GM12878 (cell line): ENCODE measurements around the gene B4GALT3. TPM values are rescaled to one million over a fixed set of nuclear protein-coding genes. Genes with fewer than 3 reads are reported as not detected.

Source experiments
- ATAC-seq: fragments of 200-7000 bp; cut with Tn5 transposase; 3 replicates; pipeline ENCODE4 v1.9.1; 2020; ENCODE audit warnings: mild to moderate bottlenecking, moderate library complexity
- BruUV-seq: library from RNA; stranded (reverse); fragments of 400-500 nt; replicated peaks from 2 replicates; lab custom pipeline; 2021; lab: Mats Ljungman, UMichigan
- CTCF ChIA-PET: fragments of 300-600 bp; sonication (Branson Sonifier 250); formaldehyde crosslinking; extraction: SDS; loops from one replicate; lab custom pipeline; 2021; ENCODE audit warnings: inconsistent platforms; lab: Yijun Ruan, JAX
- POLR2A ChIA-PET: fragments of 350-600 bp; formaldehyde crosslinking; extraction: SDS; loops from one replicate; lab custom pipeline; 2021; ENCODE audit warnings: inconsistent platforms; lab: Charles Lee
- RAD21 ChIA-PET: fragments of 300-600 bp; sonication (Branson Sonifier 250); formaldehyde crosslinking; loops from one replicate; lab custom pipeline; 2023; ENCODE audit warnings: antibody characterized with exemption; ENCODE audit not compliant: unreplicated experiment; lab: Charles Lee
- SMC1A ChIA-PET: fragments of 300-600 bp; sonication (Branson Sonifier 250); formaldehyde crosslinking; loops from one replicate; lab custom pipeline; 2023; ENCODE audit not compliant: unreplicated experiment, uncharacterized antibody; lab: Charles Lee
- DNase-seq: peaks from one replicate; pipeline ENCODE4 v3.0.0-alpha.2; 2011; ENCODE audit warnings: low read depth, low spot score
- FAIRE-seq: peaks from 3 replicates; lab custom pipeline; 2011; peaks lifted over from hg19 to GRCh38; lab: Jason Lieb, UNC
- H2AFZ ChIP-seq: 2 replicates; pipeline ENCODE4 v1.6.0; 2011; ENCODE audit warnings: low read depth, low read length, control low read depth; ENCODE audit not compliant: control insufficient read depth
- H3K27ac ChIP-seq: 2 replicates; pipeline ENCODE4 v1.5.1; 2011; ENCODE audit warnings: control low read depth; ENCODE audit not compliant: control insufficient read depth, insufficient read depth
- H3K27me3 ChIP-seq, 2 experiments: replicated peaks in 1 of 2; 2 replicates each; pipeline versions ENCODE4 v1.6.0 to v1.6.1; 2011; ENCODE audit warnings: low read length in 1 of 2; ENCODE audit not compliant: control insufficient read depth in 2 of 2, insufficient read depth in 2 of 2
- H3K36me3 ChIP-seq, 2 experiments: 2 replicates each; pipeline ENCODE4 v1.5.1; 2011; ENCODE audit warnings: low read length in 1 of 2; ENCODE audit not compliant: control insufficient read depth in 2 of 2, insufficient read depth in 2 of 2
- H3K4me1 ChIP-seq: 2 replicates; pipeline ENCODE4 v1.6.1; 2011; ENCODE audit warnings: mild to moderate bottlenecking, low read length, moderate library complexity, mixed read lengths; ENCODE audit not compliant: control insufficient read depth, insufficient read depth
- H3K4me2 ChIP-seq: 2 replicates; pipeline ENCODE4 v1.6.0; 2011; ENCODE audit warnings: control low read depth; ENCODE audit not compliant: control insufficient read depth, insufficient read depth
- H3K4me3 ChIP-seq: fragments of 200-600 bp; sonication (generic); 2 replicates; pipeline ENCODE4 v1.5.1; 2016
- H3K79me2 ChIP-seq: 2 replicates; pipeline ENCODE4 v1.6.0; 2011; ENCODE audit warnings: low read length; ENCODE audit not compliant: control insufficient read depth, insufficient read depth
- H3K9ac ChIP-seq: 2 replicates; pipeline ENCODE4 v1.8.0; 2011; ENCODE audit warnings: low read length, control low read depth, mixed read lengths; ENCODE audit not compliant: control insufficient read depth, insufficient read depth
- H3K9me3 ChIP-seq: replicated peaks from 3 replicates; pipeline ENCODE4 v1.5.1; 2011; ENCODE audit warnings: mild to moderate bottlenecking, low read length; ENCODE audit not compliant: control insufficient read depth, insufficient read depth
- H4K20me1 ChIP-seq: 2 replicates; pipeline ENCODE4 v1.6.0; 2011; ENCODE audit not compliant: control insufficient read depth, insufficient read depth
- CTCF ChIP-seq, 3 experiments: IDR thresholded peaks in 2 of 3; conservative IDR thresholded peaks in 1 of 3; 2 replicates each; pipeline ENCODE4 v1.5.1; 2011; ENCODE audit warnings: low read depth in 3 of 3, low read length in 3 of 3, mild to moderate bottlenecking in 3 of 3, control low read depth in 2 of 3, moderate library complexity in 2 of 3, inconsistent platforms in 1 of 3, mixed read lengths in 1 of 3; ENCODE audit not compliant: control insufficient read depth in 2 of 3, insufficient read depth in 1 of 3; ENCODE audit errors: extremely low read depth in 1 of 3
- EGR1 ChIP-seq, 2 experiments: IDR thresholded peaks; 1 replicate in 1 of 2; 2 replicates in 1 of 2; pipeline ENCODE4 v1.6.1; 2011 to 2012; ENCODE audit warnings: low read depth in 2 of 2, low read length in 2 of 2, borderline replicate concordance in 1 of 2, mild to moderate bottlenecking in 1 of 2, moderate library complexity in 1 of 2
- EP300 ChIP-seq, 2 experiments: fragments of 150-350 bp in 1 of 2; IDR thresholded peaks; 2 replicates each; pipeline ENCODE4 v1.6.1; 2011 to 2012; ENCODE audit warnings: low read depth in 2 of 2, low read length in 2 of 2, borderline replicate concordance in 1 of 2, improper control_type of control experiment in 1 of 2, inconsistent platforms in 1 of 2; ENCODE audit not compliant: control insufficient read depth in 1 of 2
- RB1 ChIP-seq: fragments of 450-650 bp; formaldehyde crosslinking; IDR thresholded peaks from 2 replicates; pipeline ENCODE4 v1.6.1; 2017; ENCODE audit warnings: mild to moderate bottlenecking, borderline replicate concordance
- SMAD1 ChIP-seq: fragments of 450-650 bp; IDR thresholded peaks from 2 replicates; pipeline ENCODE4 v1.6.1; 2018; ENCODE audit warnings: mild to moderate bottlenecking, low read depth; ENCODE audit not compliant: partially characterized antibody
- SP1 ChIP-seq: IDR thresholded peaks from one replicate; pipeline ENCODE4 v1.6.1; 2011; ENCODE audit warnings: low read depth, low read length
- TARDBP ChIP-seq: IDR thresholded peaks from 2 replicates; pipeline ENCODE4 v1.6.1; 2016; ENCODE audit warnings: borderline replicate concordance
- TBL1XR1 ChIP-seq: IDR thresholded peaks from 2 replicates; pipeline ENCODE4 v1.6.1; 2012; ENCODE audit warnings: low read depth, low read length, improper control_type of control experiment
- ZNF24 ChIP-seq: fragments of 450-650 bp; IDR thresholded peaks from 2 replicates; pipeline ENCODE4 v1.6.1; 2017; ENCODE audit warnings: antibody characterized with exemption, mild to moderate bottlenecking
- ZNF384 ChIP-seq: IDR thresholded peaks from 2 replicates; pipeline ENCODE4 v1.6.1; 2012; ENCODE audit warnings: low read depth, mild to moderate bottlenecking, low read length, improper control_type of control experiment, borderline replicate concordance
- WGBS: methylation state at CpG from one replicate; pipeline ENCODE4 v1.1.6; 2016; ENCODE audit warnings: low lambda C conversion rate; ENCODE audit not compliant: insufficient replicate concordance, insufficient coverage; ENCODE audit errors: missing lambda C conversion rate; 5-methylcytosine and 5-hydroxymethylcytosine counted together
- in situ Hi-C: fragments of 300-500 bp; cut with MboI; formaldehyde crosslinking; loops from 9 replicates; pipeline ENCODE4 v1.14.3; 2018; ENCODE audit warnings: mixed read lengths
- intact Hi-C: fragments of 100-400 bp; cut with micrococcal nuclease; formaldehyde crosslinking; loops from one replicate; pipeline ENCODE4 v1.14.2; 2022; ENCODE audit not compliant: unreplicated experiment
- polyA plus RNA-seq, 11 experiments: library from polyadenylated mRNA; depleted of rRNA in 4 of 11; unstranded in 6 of 11; stranded (reverse) in 5 of 11; fragments of >200 nt; fragmentation: Nextera tagmentation in 4 of 11; fragmentation: Illumina TruSeq in 1 of 11; extraction: Ambion mirVana in 4 of 11; extraction: Trizol in 1 of 11; gene quantifications; 1 replicate in 1 of 11; 2 replicates in 10 of 11; pipeline versions ENCODE4 v1.2.1 to v1.2.3, GENCODE V29; 2011 to 2016; ENCODE audit warnings: inconsistent platforms in 2 of 11, missing spikeins in 2 of 11, low read depth in 1 of 11
- total RNA-seq, 4 experiments: library from RNA; depleted of rRNA in 3 of 4; stranded (reverse); fragments of >200 nt in 3 of 4; fragmentation: Illumina TruSeq in 1 of 4; extraction: Trizol in 1 of 4; gene quantifications; 2 replicates each; pipeline versions ENCODE4 v1.2.1 to v1.2.3, GENCODE V29; 2013 to 2021

B4GALT3 gene
- total and polyA plus RNA-seq, 10 of the 15 experiments (the other 5 are each of a cell fraction or from before 2014, with no cell fraction given), result 27.1 to 58.9 (median 42.6) TPM

GRCh38 chr1:161188381-161188780, 11.1 kb upstream of the B4GALT3 start:
- in situ Hi-C loops, result no loop called here
- TF ChIP-seq ZNF384 (no peak), EP300 (IDR thresholded peaks at IDR 0.05; ENCODE audit: borderline replicate concordance in 1 of 2, control insufficient read depth in 1 of 2, low read depth in 2 of 2, low read length in 2 of 2) (no peak), SMAD1 (no peak), SP1 (no peak), RB1 (no peak), EGR1 (IDR thresholded peaks at IDR 0.05; ENCODE audit: borderline replicate concordance in 1 of 2, low read depth in 2 of 2, low read length in 2 of 2) (no peak), CTCF (IDR thresholded peaks at IDR 0.05 in 2 of 3, conservative IDR thresholded peaks at IDR 0.05 in 1 of 3; ENCODE audit: control insufficient read depth in 2 of 3, extremely low read depth in 1 of 3, insufficient read depth in 1 of 3, low read depth in 3 of 3, low read length in 3 of 3) (no peak), TARDBP (no peak), ZNF24 (no peak), TBL1XR1 (no peak)
- no peaks in the 10 kb centered on the region for H3K36me3 ChIP-seq
- ChIA-PET CTCF (interaction anchor here (0.6 to 4.5 kb wide), 3 partner anchors 23 to 194 kb away, joined by 3 to 30 read pairs (median 4); partner anchors contain the start of genes PPOX and TOMM40L), POLR2A (no interaction called here), SMC1A (interaction anchor here (1.1 to 1.8 kb wide), 2 partner anchors 14 to 22 kb away, joined by 3 to 4 read pairs; partner anchors contain the start of genes NDUFS2 and PPOX), RAD21 (interaction anchor here (0.7 to 7.2 kb wide), 2 partner anchors 35 to 37 kb away, joined by 3 to 55 read pairs; partner anchors contain the start of genes APOA2 and TOMM40L)
- H3K9ac ChIP-seq, result no peak overlapping the region
- H3K4me1 ChIP-seq, result peaks cover 37% of the 10 kb centered on the region
- H3K9me3 ChIP-seq, result no peaks in the 10 kb centered on the region
- no peak for ATAC-seq
- no peak overlapping the region for H3K4me2 ChIP-seq
- 69% methylated on average over 6 of the region's 6 CpGs for WGBS
- no peak overlapping the region for H3K27ac ChIP-seq
- H3K27me3 ChIP-seq, result no peaks in the 10 kb centered on the region
- BruUV-seq, result no TSS peak
- no peak for DNase-seq
- intact Hi-C loops, result no loop called here
- H4K20me1 ChIP-seq, result no peaks in the 10 kb centered on the region
- H3K4me3 ChIP-seq, result no peak overlapping the region
- no peak overlapping the region for H2AFZ ChIP-seq
- H3K79me2 ChIP-seq, result peaks cover 9% of the 10 kb centered on the region
- FAIRE-seq, result no peak
